ENCODE data around the gene PRMT5.
"Not testable (repeated sequence)": the region's sequence is repeated elsewhere in the genome, so short reads cannot be mapped to it uniquely, and the experiment has no call there.

DNA sequence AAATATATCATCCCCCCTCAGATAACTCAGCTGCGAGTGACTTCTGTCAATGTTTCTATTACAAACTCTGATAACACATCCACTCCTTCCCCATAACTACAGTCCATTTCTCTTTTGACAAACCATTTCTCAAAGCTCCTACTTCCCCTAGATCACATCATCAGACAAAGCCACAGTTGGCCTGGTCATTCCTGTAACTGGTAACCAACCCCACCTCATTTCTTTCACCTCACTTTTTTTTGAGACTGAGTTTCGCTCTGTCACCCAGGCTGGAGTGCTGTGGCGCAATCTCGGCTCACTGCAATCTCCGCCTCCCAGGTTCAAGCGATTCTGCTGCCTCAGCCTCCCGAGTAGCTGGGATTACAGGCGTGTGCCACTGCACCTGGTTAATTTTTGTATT is 22.6 kb upstream of the PRMT5 start:
- not testable (repeated sequence) for TF ChIP-seq CTCF (conservative IDR thresholded peaks at IDR 0.05; ENCODE audit: low read depth, low read length); EZH2phosphoT487 (IDR thresholded peaks at IDR 0.05; ENCODE audit: borderline replicate concordance, low read length); EZH2 (IDR thresholded peaks at IDR 0.05; ENCODE audit: low read length, unreplicated experiment)
